Measurements from ENCODE around the gene FAM187B.
A peak's percentile ranks its signal among the peaks of the same experiment; 100 is the strongest.

Gene FAM187B

DNA sequence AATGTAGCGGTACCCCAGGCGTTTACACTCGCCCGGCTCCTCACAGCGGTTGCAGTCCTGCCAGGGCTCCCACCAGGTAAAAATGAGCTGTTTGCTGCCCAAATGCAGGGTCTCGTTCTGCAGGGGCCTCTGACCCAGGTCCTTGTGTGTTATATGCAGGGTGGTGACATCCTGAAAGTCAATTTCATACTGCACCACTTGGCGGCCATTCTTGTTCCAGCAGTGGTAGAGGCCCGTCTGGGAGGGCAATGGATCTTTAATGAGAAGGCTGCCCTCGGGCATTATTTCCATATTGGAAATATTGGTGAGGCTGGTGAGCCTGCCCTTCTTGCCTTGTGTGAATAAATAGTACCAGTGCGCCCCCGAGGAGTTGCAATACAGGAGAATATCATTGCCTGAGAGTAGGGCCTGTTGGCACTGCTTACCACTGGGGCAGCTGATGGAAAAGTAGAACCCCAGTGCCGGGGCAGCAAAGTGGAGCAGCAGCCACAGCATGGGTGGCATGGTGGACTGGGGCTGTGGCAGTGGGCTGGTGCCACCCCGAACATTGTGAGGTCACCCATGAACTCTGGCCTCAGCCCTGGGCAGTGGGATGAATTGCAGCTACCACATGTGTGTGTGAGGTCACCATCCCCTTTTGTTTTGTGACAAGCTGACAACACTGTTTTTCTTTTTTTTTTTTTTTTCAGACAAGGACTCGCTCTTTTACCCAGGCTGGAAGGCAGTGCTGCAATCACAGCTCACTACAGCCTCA, at the start of gene FAM187B:
Gene FAM187B (minus strand): TSS at position 563 of the 754 bp plus-strand sequence. CDS start 59 bp downstream, at position 504.
- DNase-seq = no peak
- TF ChIP-seq GATA1 (IDR thresholded peaks at IDR 0.05; ENCODE audit: low read depth, low read length) (no peak), POLR2A (IDR thresholded peaks at IDR 0.05; ENCODE audit: low read length) (no peak)

GRCh38 chr19:35276706-35277281, 48.3 kb upstream of the FAM187B start:
- DNase-seq = no peak
- TF ChIP-seq POLR2A (IDR thresholded peaks at IDR 0.05; ENCODE audit: low read length) (no peak), GATA1 (IDR thresholded peaks at IDR 0.05; ENCODE audit: low read depth, low read length) (no peak)

- TF ChIP-seq POLR2A (IDR thresholded peaks at IDR 0.05; ENCODE audit: low read length) (no peak), GATA1 (IDR thresholded peaks at IDR 0.05; ENCODE audit: low read depth, low read length) (no peak)
- DNase-seq = no peak
These were observed 45.8 kb upstream of the FAM187B start for GRCh38 chr19:35274323-35274722.

DNA sequence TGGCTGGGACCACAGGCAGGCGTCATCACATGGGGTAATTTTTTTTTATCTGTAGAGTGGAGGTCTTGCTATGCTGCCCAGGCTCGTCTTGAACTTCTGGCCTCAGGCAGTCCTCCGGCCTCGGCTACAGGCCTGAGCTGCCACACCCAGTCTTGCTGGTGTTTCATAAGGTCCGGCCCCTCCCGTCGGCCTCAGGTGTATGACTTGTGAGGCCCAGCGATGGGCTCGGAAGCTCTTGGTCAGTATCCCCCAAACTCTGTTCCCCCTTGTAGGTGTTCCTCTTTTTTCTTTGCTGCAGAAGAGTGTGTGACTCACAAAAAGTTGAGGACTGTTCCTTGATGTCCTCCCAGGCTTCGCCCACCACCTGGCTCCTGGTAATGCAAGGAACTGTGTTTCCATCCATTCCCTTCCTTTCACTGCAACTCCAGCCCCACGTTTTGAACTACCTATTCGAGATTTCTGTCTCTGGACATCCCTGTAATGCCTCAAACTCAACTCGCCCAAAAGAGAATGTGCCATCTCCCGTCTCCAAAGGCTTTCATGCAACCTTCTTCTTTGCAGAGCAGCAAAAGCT, 45.2 kb upstream of the FAM187B start:
- no peak for TF ChIP-seq GATA1 (IDR thresholded peaks at IDR 0.05; ENCODE audit: low read depth, low read length)
- TF ChIP-seq POLR2A (IDR thresholded peaks at IDR 0.05; ENCODE audit: low read length) = no peak
- no peak for DNase-seq

DNA sequence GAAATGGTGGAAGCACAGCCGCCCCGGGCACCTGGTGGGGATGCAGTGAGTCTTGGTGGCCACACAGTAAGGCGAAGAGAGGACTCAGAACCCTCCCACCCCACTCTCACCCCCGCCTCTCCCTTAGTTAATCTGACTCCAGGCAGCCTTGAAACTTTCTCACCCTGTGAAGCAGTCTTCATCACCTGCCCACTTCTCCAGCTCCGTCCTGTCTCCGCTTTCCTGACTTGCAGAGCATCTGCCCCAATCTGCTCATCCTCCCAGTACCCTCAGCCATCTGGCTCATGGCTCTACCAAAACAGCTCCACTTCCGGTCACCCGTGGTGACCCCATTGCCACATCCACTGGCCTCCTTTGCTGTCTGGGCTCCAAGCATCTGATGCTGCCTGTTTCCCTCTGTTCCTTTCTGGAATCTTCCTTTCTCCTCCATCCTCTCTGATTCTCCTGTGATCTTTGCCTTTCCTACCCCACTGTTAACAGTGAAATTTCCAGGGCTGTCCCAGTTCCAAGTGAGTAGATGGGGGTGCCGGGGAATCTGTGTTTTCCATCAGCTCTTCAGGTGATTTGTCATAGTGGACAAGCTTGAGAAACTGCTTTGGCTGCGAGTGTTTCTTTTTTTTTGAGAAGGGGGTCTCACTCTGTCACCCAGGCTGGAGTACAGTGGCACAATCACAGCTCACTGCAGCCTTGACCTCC, 44.6 kb upstream of the FAM187B start:
- TF ChIP-seq GATA1 (IDR thresholded peaks at IDR 0.05; ENCODE audit: low read depth, low read length) (no peak), POLR2A (IDR thresholded peaks at IDR 0.05; ENCODE audit: low read length) (no peak)
- DNase-seq = no peak

- TF ChIP-seq POLR2A (IDR thresholded peaks at IDR 0.05; ENCODE audit: low read length) (no peak), GATA1 (IDR thresholded peaks at IDR 0.05; ENCODE audit: low read depth, low read length) (no peak)
- no peak for DNase-seq
These were observed 43.7 kb upstream of the FAM187B start for GRCh38 chr19:35272122-35272719.

GRCh38 chr19:35271546-35271945, 43.0 kb upstream of the FAM187B start:
- no peak for TF ChIP-seq GATA1 (IDR thresholded peaks at IDR 0.05; ENCODE audit: low read depth, low read length)
- TF ChIP-seq POLR2A (IDR thresholded peaks at IDR 0.05; ENCODE audit: low read length) = no peak
- no peak for DNase-seq

DNA sequence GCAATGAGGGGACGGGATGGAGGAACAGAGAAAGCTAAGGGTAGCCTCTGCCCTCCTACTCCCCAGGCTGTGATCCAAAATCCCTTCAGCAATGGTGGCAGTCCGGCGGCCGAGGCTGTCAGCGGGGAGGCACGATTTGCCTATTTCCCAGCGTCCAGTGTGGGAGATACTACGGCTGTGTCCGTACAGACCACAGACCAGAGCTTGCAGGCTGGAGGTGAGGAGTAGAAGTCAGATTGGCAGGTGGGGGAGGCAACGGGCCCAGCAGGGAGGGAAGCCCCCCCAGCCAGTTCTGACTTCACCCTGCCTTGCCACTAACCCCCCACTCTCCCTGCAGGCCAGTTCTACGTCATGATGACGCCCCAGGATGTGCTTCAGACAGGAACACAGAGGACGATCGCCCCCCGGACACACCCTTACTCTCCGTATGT, 41.9 kb upstream of the FAM187B start:
- no peak for DNase-seq
- no peak for TF ChIP-seq GATA1 (IDR thresholded peaks at IDR 0.05; ENCODE audit: low read depth, low read length)
- TF ChIP-seq POLR2A (IDR thresholded peaks at IDR 0.05; ENCODE audit: low read length) = no peak

DNA sequence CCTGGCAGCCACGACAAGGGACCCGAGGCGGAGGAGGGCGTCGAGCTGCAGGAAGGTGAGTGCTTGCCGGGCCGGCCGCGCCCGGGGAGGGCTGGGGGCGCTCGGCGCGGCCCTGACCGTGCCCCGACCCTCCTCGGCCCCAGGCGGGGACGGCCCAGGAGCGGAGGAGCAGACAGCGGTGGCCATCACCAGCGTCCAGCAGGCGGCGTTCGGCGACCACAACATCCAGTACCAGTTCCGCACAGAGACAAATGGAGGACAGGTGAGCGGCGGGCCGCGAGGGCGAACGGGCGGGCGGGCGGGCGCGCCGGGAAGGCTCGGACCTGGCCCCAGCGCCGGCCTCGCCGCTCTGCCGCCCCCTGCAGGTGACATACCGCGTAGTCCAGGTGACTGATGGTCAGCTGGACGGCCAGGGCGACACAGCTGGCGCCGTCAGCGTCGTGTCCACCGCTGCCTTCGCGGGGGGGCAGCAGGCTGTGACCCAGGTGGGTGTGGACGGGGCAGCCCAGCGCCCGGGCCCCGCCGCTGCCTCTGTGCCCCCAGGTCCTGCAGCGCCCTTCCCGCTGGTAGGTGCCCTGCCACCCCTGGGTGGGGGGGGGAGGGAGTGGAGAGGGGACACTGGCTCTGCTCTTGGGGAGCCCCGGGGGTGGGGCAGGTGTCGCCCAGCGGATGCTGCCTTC, 41.0 kb upstream of the FAM187B start:
- peak; percentile 87 to 93 for DNase-seq
- TF ChIP-seq POLR2A (IDR thresholded peaks at IDR 0.05; ENCODE audit: low read length) (peak; percentile 19), GATA1 (IDR thresholded peaks at IDR 0.05; ENCODE audit: low read depth, low read length) (no peak)

DNA sequence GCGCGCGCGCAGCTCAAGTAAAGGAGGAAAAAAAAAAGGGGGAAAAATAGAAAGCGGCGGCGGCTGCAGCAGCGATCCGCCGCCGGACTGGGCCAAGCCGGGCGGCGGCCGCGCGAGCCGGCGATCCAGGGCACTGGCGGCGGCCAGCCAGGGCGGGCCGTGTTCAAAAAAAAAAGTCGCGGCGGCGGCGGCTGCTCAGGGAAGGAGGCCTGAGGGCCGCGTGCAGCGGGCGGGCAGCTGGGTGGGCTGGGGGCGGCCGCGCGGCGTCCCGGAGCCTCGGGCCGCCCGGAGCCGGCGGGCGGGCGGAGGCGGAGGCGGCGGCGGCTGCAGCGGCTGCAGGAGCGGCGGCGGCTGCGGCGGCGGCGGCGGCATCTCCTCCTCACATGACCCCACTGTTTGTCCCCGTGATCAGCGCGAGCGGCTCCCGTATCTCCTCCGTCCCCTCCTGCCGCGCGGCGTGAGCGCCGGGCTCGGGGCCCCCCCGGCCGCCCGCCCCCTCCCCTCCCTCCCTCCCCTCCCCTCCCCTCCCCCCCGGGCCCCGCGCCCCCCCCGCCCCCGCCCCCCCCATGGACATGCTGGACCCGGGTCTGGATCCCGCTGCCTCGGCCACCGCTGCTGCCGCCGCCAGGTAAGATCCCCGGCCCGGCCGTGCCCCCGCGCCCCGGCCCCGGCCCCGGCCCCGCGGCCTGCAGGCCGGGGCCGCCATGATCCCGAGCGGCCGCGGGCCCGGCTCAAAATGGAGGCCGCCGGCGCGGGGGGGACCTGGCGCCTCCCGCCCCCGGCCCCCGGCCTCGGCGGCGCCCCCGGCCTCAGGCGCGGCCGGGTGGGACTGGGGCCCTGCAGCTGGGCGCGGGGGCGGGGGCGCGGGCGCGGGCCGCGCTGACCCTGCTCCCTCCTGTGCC, 40.2 kb upstream of the FAM187B start, which contains the start of gene USF2:
Gene USF2 (plus strand): TSS at position 427 of the 902 bp plus-strand sequence. CDS start 140 bp downstream, at position 567.
- DNase-seq = peak; percentile 84 to 86
- no peak for TF ChIP-seq GATA1 (IDR thresholded peaks at IDR 0.05; ENCODE audit: low read depth, low read length)
- no peak for TF ChIP-seq POLR2A (IDR thresholded peaks at IDR 0.05; ENCODE audit: low read length)

- DNase-seq = peak; percentile 87 to 94
- peak; percentile 74 for TF ChIP-seq POLR2A (IDR thresholded peaks at IDR 0.05; ENCODE audit: low read length)
- no peak for TF ChIP-seq GATA1 (IDR thresholded peaks at IDR 0.05; ENCODE audit: low read depth, low read length)
These were observed 39.4 kb upstream of the FAM187B start for GRCh38 chr19:35267818-35268535.

Data from erythroblast (primary cell).